T-cell (primary cell): ENCODE measurements around the gene SYCE3. TPM values are rescaled to one million over a fixed set of nuclear protein-coding genes. Genes with fewer than 3 reads are reported as not detected.
"Not testable (repeated sequence)": the region's sequence is repeated elsewhere in the genome, so short reads cannot be mapped to it uniquely, and the experiment has no call there.

Experiments
- ATAC-seq, 4 experiments: fragments of 200-7000 bp in 3 of 4; fragments of 150-1000 bp in 1 of 4; cut with Tn5 transposase; replicated peaks in 1 of 4; 1 replicate in 3 of 4; 2 replicates in 1 of 4; pipeline ENCODE4 v1.10.0; 2021; ENCODE audit warnings: moderate library complexity in 3 of 4, mild to moderate bottlenecking in 2 of 4, moderate number of reproducible peaks in 1 of 4
- CTCF ChIA-PET, 2 donors: fragments of 300-600 bp; sonication (Branson Sonifier 250); formaldehyde crosslinking; loops; one replicate each; lab custom pipeline; 2022; ENCODE audit warnings: antibody characterized with exemption in 2 of 2; lab: Charles Lee
- POLR2A ChIA-PET, 2 donors: fragments of 300-600 bp; sonication (Branson Sonifier 250); formaldehyde crosslinking; loops; one replicate each; lab custom pipeline; 2022; ENCODE audit warnings: antibody characterized with exemption in 2 of 2; lab: Charles Lee
- DNase-seq, 35 experiments: peaks; one replicate each; pipeline versions ENCODE4 v3.0.0 to v3.0.0-alpha.2; 2013 to 2023
- H3K27ac ChIP-seq: one replicate; pipeline ENCODE4 v1.5.1; 2013; ENCODE audit warnings: low read length
- H3K27me3 ChIP-seq, 2 experiments: replicated peaks in 1 of 2; 1 replicate in 1 of 2; 2 replicates in 1 of 2; pipeline versions ENCODE4 v1.6.1 to v1.7.0; 2013; ENCODE audit warnings: low read length in 1 of 2, mixed read lengths in 1 of 2; ENCODE audit not compliant: control insufficient read depth in 2 of 2, insufficient read depth in 2 of 2; ENCODE audit errors: extremely low read depth in 1 of 2
- H3K36me3 ChIP-seq, 2 donors: 1 replicate in 1 of 2; 2 replicates in 1 of 2; pipeline versions ENCODE4 v1.6.1 to v1.7.0; 2013; ENCODE audit warnings: low read length in 1 of 2; ENCODE audit not compliant: control insufficient read depth in 2 of 2, insufficient read depth in 1 of 2; ENCODE audit errors: extremely low read depth in 1 of 2
- H3K4me1 ChIP-seq, 2 experiments: 1 replicate in 1 of 2; 2 replicates in 1 of 2; pipeline versions ENCODE4 v1.6.1 to v1.7.0; 2013; ENCODE audit warnings: low read length in 2 of 2, mixed read lengths in 1 of 2; ENCODE audit not compliant: insufficient read depth in 2 of 2, control insufficient read depth in 1 of 2; ENCODE audit errors: extremely low read depth in 1 of 2
- H3K4me3 ChIP-seq, 2 donors: 1 replicate in 1 of 2; 2 replicates in 1 of 2; pipeline versions ENCODE4 v1.5.1 to v1.7.0; 2013; ENCODE audit warnings: mild to moderate bottlenecking in 2 of 2, low read length in 1 of 2, moderate library complexity in 1 of 2; ENCODE audit not compliant: control insufficient read depth in 1 of 2; ENCODE audit errors: extremely low read depth in 1 of 2
- H3K9me3 ChIP-seq: 2 replicates; pipeline ENCODE4 v1.7.0; 2013
- H3K27ac Mint-ChIP-seq, 2 donors: one replicate each; pipeline ENCODE4 v1.8.0; 2020 to 2021; ENCODE audit warnings: mild to moderate bottlenecking in 2 of 2, mixed read lengths in 2 of 2
- H3K27me3 Mint-ChIP-seq, 2 donors: one replicate each; pipeline ENCODE4 v1.8.0; 2021 to 2022; ENCODE audit warnings: mixed read lengths in 2 of 2
- H3K36me3 Mint-ChIP-seq: one replicate; pipeline ENCODE4 v1.8.0; 2021; ENCODE audit warnings: mixed read lengths
- H3K4me1 Mint-ChIP-seq, 3 donors: one replicate each; pipeline ENCODE4 v1.8.0; 2020 to 2022; ENCODE audit warnings: mixed read lengths in 3 of 3, mild to moderate bottlenecking in 1 of 3
- H3K4me3 Mint-ChIP-seq, 3 donors: one replicate each; pipeline ENCODE4 v1.8.0; 2020 to 2022; ENCODE audit warnings: mild to moderate bottlenecking in 3 of 3, mixed read lengths in 3 of 3, moderate library complexity in 3 of 3
- H3K9me3 Mint-ChIP-seq, 3 donors: one replicate each; pipeline ENCODE4 v1.8.0; 2020 to 2022; ENCODE audit warnings: mixed read lengths in 3 of 3
- WGBS: methylation state at CpG from one replicate; pipeline ENCODE4 v1.1.5; 2013; ENCODE audit warnings: missing lambda C conversion rate; ENCODE audit not compliant: insufficient coverage; 5-methylcytosine and 5-hydroxymethylcytosine counted together
- total RNA-seq, 35 experiments: library from RNA in 6 of 35; stranded (reverse) in 6 of 35; fragments of 120-200 nt in 1 of 35; gene quantifications; one replicate each; pipeline versions ENCODE4 v1.2.1 to v1.2.4 and lab custom pipeline; 2013 to 2026

SYCE3 gene
- total RNA-seq, 5 donors from 2014 or later (not counting 1 experiment from before 2014, with no cell fraction given): not detected

- Histone ChIP-seq H3K27me3 (no peaks in the 10 kb centered on the region), H3K9me3 (no peaks in the 10 kb centered on the region), H3K36me3 (no peaks in the 10 kb centered on the region), H3K4me1 (peaks cover 6 to 55% of the 10 kb centered on the region in 2 experiments), H3K4me3 (peak overlapping the region; percentile 33 to 41), H3K27ac (peak overlapping the region; percentile 71)
- Mint-ChIP-seq H3K27ac (peak overlapping the region; percentile 70 to 84), H3K4me1 (peaks cover 36 to 59% (median 57%) of the 10 kb centered on the region in 3 donors), H3K9me3 (no peaks in the 10 kb centered on the region), H3K27me3 (no peaks in the 10 kb centered on the region), H3K4me3 (peak overlapping the region; percentile 56 to 64 (median 59)), H3K36me3 (no peaks in the 10 kb centered on the region)
- DNase-seq (peak in 2 of 35 experiments; percentile 32 to 52), ATAC-seq (peak in 1 of 4 experiments; percentile 18)
- ChIA-PET CTCF (interaction anchor here in 1 of 2 donors (0.9 to 2.0 kb wide), 3 partner anchors 19 to 76 kb away, joined by 3 to 15 read pairs (median 6); partner anchors contain the start of genes CHKB and SCO2), POLR2A (no interaction called here)
- WGBS: no CpG with 5 or more reads among the region's 5 CpGs
These were observed 17.9 kb downstream of the SYCE3 start for GRCh38 chr22:50544746-50545253.

DNA sequence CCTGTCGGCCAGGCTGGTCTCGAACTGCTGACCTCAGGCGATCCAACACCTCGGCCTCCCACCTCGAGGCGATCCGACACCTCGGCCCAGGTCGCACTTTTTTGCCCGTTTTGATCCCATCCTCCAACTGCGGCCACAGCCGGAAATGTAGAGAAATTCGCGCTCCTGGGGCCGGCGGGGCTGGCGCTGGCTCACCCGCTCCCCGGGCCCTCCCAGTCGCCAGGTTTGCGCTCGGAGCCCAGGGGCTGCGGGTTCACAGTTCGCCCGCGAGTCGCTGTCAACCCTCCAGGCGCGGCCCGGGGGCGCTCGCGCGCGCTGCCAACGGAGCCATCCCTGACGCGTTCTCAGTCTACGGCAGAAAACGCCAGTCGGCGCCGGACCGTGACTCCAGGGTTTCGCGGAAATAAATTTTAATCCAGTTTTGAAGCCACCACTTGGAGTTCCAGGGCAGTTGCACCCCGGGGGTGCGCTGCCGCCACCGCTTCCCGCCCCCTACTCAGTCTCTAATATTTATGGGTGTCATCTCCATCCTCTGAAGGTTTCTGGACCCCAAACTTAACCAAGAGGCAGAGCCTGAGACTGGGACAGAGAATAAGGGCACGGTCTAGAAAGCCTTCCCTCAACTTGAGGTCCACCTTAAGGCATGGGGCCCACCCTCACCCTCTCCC lies 18.5 kb downstream of the SYCE3 start:
- Histone ChIP-seq H3K9me3 (no peaks in the 10 kb centered on the region), H3K27ac (peak overlapping the region; percentile 71), H3K36me3 (no peaks in the 10 kb centered on the region), H3K4me3 (peak overlapping the region; percentile 33 to 41), H3K27me3 (no peaks in the 10 kb centered on the region), H3K4me1 (peaks cover 8 to 53% of the 10 kb centered on the region in 2 experiments)
- ChIA-PET CTCF (interaction anchor here in 1 of 2 donors (0.6 to 2.0 kb wide), 3 partner anchors 18 to 77 kb away, joined by 3 to 15 read pairs (median 6); partner anchors contain the start of gene SCO2), POLR2A (no interaction called here)
- DNase-seq: peak; percentile 53 to 90 (median 77)
- peak overlapping the region; percentile 70 to 84 for H3K27ac Mint-ChIP-seq
- H3K4me1 Mint-ChIP-seq: peaks cover 40 to 60% (median 58%) of the 10 kb centered on the region in 3 donors
- no peaks in the 10 kb centered on the region for H3K9me3 Mint-ChIP-seq
- WGBS: 5% methylated on average over 47 of the region's 52 CpGs
- ATAC-seq: peak; percentile 52 to 60 (median 54)
- H3K27me3 Mint-ChIP-seq: no peaks in the 10 kb centered on the region
- no peaks in the 10 kb centered on the region for H3K36me3 Mint-ChIP-seq
- peak overlapping the region; percentile 56 to 64 (median 59) for H3K4me3 Mint-ChIP-seq

DNA sequence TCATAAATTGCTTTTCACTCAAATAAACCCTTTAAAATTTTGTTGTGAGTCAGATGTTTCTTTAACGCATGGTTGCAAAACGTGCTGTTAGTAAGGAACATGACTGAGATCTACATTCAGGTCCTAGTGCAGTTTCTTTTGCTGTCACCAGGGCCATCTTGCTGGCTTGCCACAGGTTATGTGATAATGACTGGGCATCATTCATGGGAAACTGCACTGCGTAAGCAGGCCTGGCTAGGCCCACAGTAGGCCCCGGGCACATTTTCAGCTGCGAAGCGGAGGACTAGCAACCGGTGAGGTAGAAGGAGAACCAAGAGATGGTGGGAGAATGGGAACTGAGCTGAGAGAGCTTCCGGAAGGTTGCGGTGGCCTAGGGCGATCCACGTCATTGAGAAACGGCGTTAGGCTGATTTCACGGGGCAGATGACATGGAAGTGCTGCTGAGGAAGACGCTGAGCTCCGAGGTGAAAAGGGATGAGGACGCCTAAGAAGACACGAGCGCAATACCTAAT lies 20.2 kb downstream of the SYCE3 start:
- WGBS: 93% methylated on average over 12 of the region's 19 CpGs
- H3K4me1 Mint-ChIP-seq: peaks cover 52 to 67% (median 66%) of the 10 kb centered on the region in 3 donors
- no peak for ATAC-seq
- H3K4me1 ChIP-seq: peaks cover 5 to 52% of the 10 kb centered on the region in 2 experiments
- H3K27ac Mint-ChIP-seq: peak overlapping the region; percentile 94 to 99
- POLR2A ChIA-PET: no interaction called here
- H3K27me3 Mint-ChIP-seq: no peaks in the 10 kb centered on the region
- H3K9me3 ChIP-seq: no peaks in the 10 kb centered on the region
- no peaks in the 10 kb centered on the region for H3K9me3 Mint-ChIP-seq
- H3K36me3 Mint-ChIP-seq: no peaks in the 10 kb centered on the region
- no peaks in the 10 kb centered on the region for H3K27me3 ChIP-seq
- peak overlapping the region in 1 of 3 donors; percentile 29 for H3K4me3 Mint-ChIP-seq
- H3K4me3 ChIP-seq: no peak overlapping the region
- DNase-seq: peak in 1 of 35 experiments; percentile 44
- H3K36me3 ChIP-seq: no peaks in the 10 kb centered on the region
- CTCF ChIA-PET: no interaction called here
- H3K27ac ChIP-seq: no peak overlapping the region

- H3K9me3 ChIP-seq, H3K36me3 ChIP-seq, DNase-seq, H3K27ac ChIP-seq, H3K4me3 Mint-ChIP-seq, POLR2A ChIA-PET, H3K4me3 ChIP-seq, H3K27me3 ChIP-seq, H3K27me3 Mint-ChIP-seq, H3K36me3 Mint-ChIP-seq, H3K9me3 Mint-ChIP-seq, ATAC-seq: not testable (repeated sequence)
- Mint-ChIP-seq H3K27ac (peak overlapping the region; percentile 94 to 99), H3K4me1 (peaks cover 52 to 69% (median 65%) of the 10 kb centered on the region in 3 donors)
- CTCF ChIA-PET: interaction anchor here in 1 of 2 donors (4.4 kb wide), 1 partner anchor 16 kb away, joined by 70 read pairs; the partner anchor contains the start of gene SCO2
- peaks cover 5 to 51% of the 10 kb centered on the region in 2 experiments for H3K4me1 ChIP-seq
- 55% methylated on average over 3 of the region's 5 CpGs for WGBS
These were observed 21.1 kb downstream of the SYCE3 start for GRCh38 chr22:50541667-50542026.

- Histone ChIP-seq H3K4me3 (no peak overlapping the region), H3K9me3 (no peaks in the 10 kb centered on the region), H3K36me3 (no peaks in the 10 kb centered on the region), H3K27me3 (no peaks in the 10 kb centered on the region), H3K27ac (peak overlapping the region; percentile 98), H3K4me1 (peaks cover 5 to 40% of the 10 kb centered on the region in 2 experiments)
- POLR2A ChIA-PET: interaction anchor here (0.6 to 2.6 kb wide), 8 partner anchors 8 to 578 kb away, joined by 3 to 21 read pairs (median 8); partner anchors contain the start of genes LMF2 (in 1 of the 2), NCAPH2 (in 1 of the 2) and SCO2 (in 1 of the 2)
- Mint-ChIP-seq H3K27ac (peak overlapping the region; percentile 94 to 99), H3K9me3 (no peaks in the 10 kb centered on the region), H3K4me1 (peaks cover 43 to 63% (median 56%) of the 10 kb centered on the region in 3 donors), H3K27me3 (no peaks in the 10 kb centered on the region), H3K4me3 (peak overlapping the region in 1 of 3 donors; percentile 17), H3K36me3 (no peaks in the 10 kb centered on the region)
- ATAC-seq (no peak), DNase-seq (no peak)
- no CpG with 5 or more reads among the region's 10 CpGs for WGBS
- CTCF ChIA-PET: interaction anchor here (0.7 to 4.4 kb wide), 3 partner anchors 8 to 15 kb away, joined by 5 to 70 read pairs (median 6); partner anchors contain the start of gene SCO2 (in 1 of the 2)
These were observed 22.3 kb downstream of the SYCE3 start for GRCh38 chr22:50540381-50540780.

DNA sequence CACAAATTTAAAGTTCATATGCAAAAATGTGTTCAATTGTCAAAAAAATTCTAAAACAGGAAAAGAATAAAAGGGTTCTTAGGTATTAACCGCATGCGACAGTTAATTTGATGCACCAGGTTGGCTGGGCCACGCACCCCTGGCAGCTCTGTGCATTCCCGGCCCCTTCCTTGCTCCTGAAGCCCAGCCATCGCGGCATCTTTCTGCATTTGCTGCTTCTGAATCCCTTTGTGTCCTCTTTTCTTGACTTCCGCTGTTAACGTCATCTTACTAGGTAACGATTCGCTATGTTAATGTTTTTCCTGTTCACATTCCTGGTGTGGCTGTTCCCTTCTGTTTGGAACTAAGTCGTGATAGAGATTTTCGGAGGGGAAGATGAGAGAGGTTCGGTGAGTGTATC lies 25.0 kb downstream of the SYCE3 start:
- Mint-ChIP-seq H3K36me3 (no peaks in the 10 kb centered on the region), H3K9me3 (no peaks in the 10 kb centered on the region), H3K27me3 (no peaks in the 10 kb centered on the region), H3K4me3 (peak overlapping the region; percentile 9 to 50 (median 25)), H3K27ac (peak overlapping the region; percentile 82 to 99), H3K4me1 (peaks cover 47 to 69% (median 64%) of the 10 kb centered on the region in 3 donors)
- H3K36me3 ChIP-seq: no peaks in the 10 kb centered on the region
- CTCF ChIA-PET: interaction anchor here in 1 of 2 donors (4.4 kb wide), 1 partner anchor 12 kb away, joined by 70 read pairs; the partner anchor contains the start of gene SCO2
- WGBS: 97% methylated on average over 12 of the region's 13 CpGs
- POLR2A ChIA-PET: no interaction called here
- peak overlapping the region; percentile 98 for H3K27ac ChIP-seq
- no peak overlapping the region for H3K4me3 ChIP-seq
- no peaks in the 10 kb centered on the region for H3K9me3 ChIP-seq
- H3K4me1 ChIP-seq: peaks cover 6 to 23% of the 10 kb centered on the region in 2 experiments
- no peaks in the 10 kb centered on the region for H3K27me3 ChIP-seq
- no peak for DNase-seq
- no peak for ATAC-seq
